Endothelial cell of umbilical vein (primary cell): ENCODE measurements around the gene CAPN7. TPM values are rescaled to one million over a fixed set of nuclear protein-coding genes. Genes with fewer than 3 reads are reported as not detected.

ENCODE experiments used
- BruUV-seq: library from RNA; stranded (reverse); fragments of 400-500 nt; replicated peaks from 2 replicates; lab custom pipeline; 2021; lab: Mats Ljungman, UMichigan
- CTCF ChIA-PET: fragments of 300-600, 350-600 bp; sonication (Branson Sonifier 250); formaldehyde crosslinking; loops from one replicate; lab custom pipeline; 2021; ENCODE audit warnings: antibody characterized with exemption, inconsistent platforms; lab: Charles Lee
- POLR2A ChIA-PET: fragments of 300-600, 350-600 bp; sonication (Branson Sonifier 250); formaldehyde crosslinking; loops from one replicate; lab custom pipeline; 2021; ENCODE audit warnings: antibody characterized with exemption, inconsistent platforms; lab: Charles Lee
- DNase-seq: peaks from one replicate; pipeline ENCODE4 v3.0.0-alpha.2; 2011; ENCODE audit warnings: low read depth, low spot score
- FAIRE-seq: peaks from 2 replicates; lab custom pipeline; 2011; peaks lifted over from hg19 to GRCh38; lab: Jason Lieb, UNC
- H2AFZ ChIP-seq: 2 replicates; pipeline ENCODE4 v1.6.0; 2012; ENCODE audit warnings: low read depth, low read length, control low read depth, inconsistent platforms
- H3K27ac ChIP-seq: 2 replicates; pipeline ENCODE4 v1.5.1; 2011; ENCODE audit warnings: low read depth, mild to moderate bottlenecking, control low read depth, low read length, moderate library complexity; ENCODE audit not compliant: insufficient read depth
- H3K27me3 ChIP-seq, 2 experiments: 2 replicates each; pipeline versions ENCODE4 v1.6.0 to v1.6.1; 2011; ENCODE audit warnings: low read length in 2 of 2, mixed read lengths in 1 of 2; ENCODE audit not compliant: control insufficient read depth in 2 of 2, insufficient read depth in 2 of 2
- H3K36me3 ChIP-seq, 2 experiments: 2 replicates in 1 of 2; 3 replicates in 1 of 2; pipeline ENCODE4 v1.5.1; 2011; ENCODE audit warnings: low read length in 2 of 2, mild to moderate bottlenecking in 1 of 2, moderate library complexity in 1 of 2; ENCODE audit not compliant: control insufficient read depth in 2 of 2, insufficient read depth in 2 of 2; ENCODE audit errors: extremely low read depth in 1 of 2
- H3K4me1 ChIP-seq: 3 replicates; pipeline ENCODE4 v1.5.1; 2011; ENCODE audit warnings: mild to moderate bottlenecking, low read length; ENCODE audit not compliant: control insufficient read depth, insufficient read depth; ENCODE audit errors: extremely low read depth
- H3K4me2 ChIP-seq: 2 replicates; pipeline ENCODE4 v1.6.1; 2011; ENCODE audit warnings: low read length, control low read depth, mixed read lengths; ENCODE audit not compliant: insufficient read depth
- H3K4me3 ChIP-seq, 3 experiments: fragments of 200-600 bp in 1 of 3; sonication (generic), shearing (Covaris generic) in 1 of 3; replicated peaks in 1 of 3; 2 replicates each; pipeline ENCODE4 v1.5.1; 2011 to 2016; ENCODE audit warnings: control low read depth in 3 of 3, low read length in 3 of 3, mild to moderate bottlenecking in 2 of 3, inconsistent platforms in 1 of 3, low read depth in 1 of 3, moderate library complexity in 1 of 3; ENCODE audit not compliant: insufficient read depth in 1 of 3
- H3K79me2 ChIP-seq: 2 replicates; pipeline ENCODE4 v1.6.0; 2012; ENCODE audit warnings: low read length, inconsistent platforms; ENCODE audit not compliant: control insufficient read depth, insufficient read depth
- H3K9ac ChIP-seq: replicated peaks from 2 replicates; pipeline ENCODE3; 2011; ENCODE audit warnings: low read length, control low read depth; ENCODE audit not compliant: insufficient read depth; ENCODE audit errors: extremely low read depth
- H3K9me1 ChIP-seq: replicated peaks from 3 replicates; pipeline ENCODE4 v1.6.0; 2011; ENCODE audit warnings: mild to moderate bottlenecking, low read length; ENCODE audit not compliant: control insufficient read depth, insufficient read depth; ENCODE audit errors: extremely low read depth
- H3K9me3 ChIP-seq: replicated peaks from 2 replicates; pipeline ENCODE4 v1.5.1; 2012; ENCODE audit warnings: low read length, inconsistent platforms; ENCODE audit not compliant: control insufficient read depth, insufficient read depth
- H4K20me1 ChIP-seq: replicated peaks from 2 replicates; pipeline ENCODE3; 2011; ENCODE audit warnings: mild to moderate bottlenecking, low read length; ENCODE audit not compliant: control insufficient read depth, insufficient read depth; ENCODE audit errors: extremely low read depth
- CTCF ChIP-seq, 2 donors: IDR thresholded peaks; 1 replicate in 1 of 2; 2 replicates in 1 of 2; pipeline ENCODE4 v1.5.1; 2011; ENCODE audit warnings: low read length in 2 of 2, mild to moderate bottlenecking in 2 of 2, moderate library complexity in 2 of 2, control low read depth in 1 of 2, inconsistent platforms in 1 of 2, low read depth in 1 of 2; ENCODE audit not compliant: insufficient read depth in 1 of 2; ENCODE audit errors: extremely low read depth in 1 of 2
- FOS ChIP-seq: IDR thresholded peaks from 2 replicates; pipeline ENCODE4 v1.6.1; 2011; ENCODE audit warnings: mild to moderate bottlenecking, low read length, moderate library complexity, borderline replicate concordance; ENCODE audit not compliant: insufficient read depth
- GATA2 ChIP-seq: IDR thresholded peaks from 2 replicates; pipeline ENCODE4 v1.7.0; 2011; ENCODE audit warnings: low read depth, mild to moderate bottlenecking, moderate library complexity, mixed read lengths, low read length; ENCODE audit not compliant: insufficient read length, insufficient read depth
- JUN ChIP-seq: IDR thresholded peaks from 2 replicates; pipeline ENCODE4 v1.6.1; 2011; ENCODE audit warnings: borderline replicate concordance, low read depth; ENCODE audit not compliant: insufficient read length, insufficient read depth
- MAX ChIP-seq: IDR thresholded peaks from 2 replicates; pipeline ENCODE4 v1.6.1; 2011; ENCODE audit not compliant: insufficient read depth, insufficient read length
- MYC ChIP-seq: IDR thresholded peaks from one replicate; pipeline ENCODE4 v1.6.1; 2011; ENCODE audit warnings: mild to moderate bottlenecking, low read depth, low read length
- POLR2AphosphoS5 ChIP-seq: IDR thresholded peaks from 2 replicates; pipeline ENCODE4 v1.6.1; 2012; ENCODE audit warnings: low read depth, mild to moderate bottlenecking, control low read depth, low read length, moderate library complexity; ENCODE audit not compliant: insufficient read depth
- dilution Hi-C: fragments of 300-500 bp; cut with MboI; formaldehyde crosslinking; loops from one replicate; pipeline ENCODE4 v1.15.0; 2019; ENCODE audit warnings: low sequenced_read_pairs; ENCODE audit not compliant: extremely low pct_ligation_motif_present
- intact Hi-C: fragments of 100-400 bp; cut with micrococcal nuclease; formaldehyde crosslinking; loops from one replicate; pipeline ENCODE4 v1.10.0; 2022
- polyA plus RNA-seq, 4 experiments: library from polyadenylated mRNA; depleted of rRNA in 3 of 4; stranded (reverse) in 3 of 4; unstranded in 1 of 4; fragments of >200 nt; gene quantifications; 2 replicates each; pipeline versions ENCODE4 v1.2.1 to v1.2.3, GENCODE V29; 2011 to 2012; ENCODE audit warnings: missing spikeins in 1 of 4
- total RNA-seq: library from RNA; stranded (reverse); gene quantifications from 2 replicates; pipeline ENCODE4 v1.2.3, GENCODE V29; 2021

CAPN7 gene
- total and polyA plus RNA-seq, 2 donors (not counting 3 experiments of a cell fraction or from before 2014, with no cell fraction given), result 13.2 to 32.7 TPM

- intact Hi-C loops, result no loop called here
- H4K20me1 ChIP-seq, result no peaks in the 10 kb centered on the region
- H3K27me3 ChIP-seq, result no peaks in the 10 kb centered on the region
- no peaks in the 10 kb centered on the region for H3K9me3 ChIP-seq
- POLR2A ChIA-PET, result no interaction called here
- H3K9ac ChIP-seq, result no peak overlapping the region
- H3K4me3 ChIP-seq, result no peak overlapping the region
- no peaks in the 10 kb centered on the region for H3K9me1 ChIP-seq
- H3K4me1 ChIP-seq, result no peaks in the 10 kb centered on the region
- DNase-seq (no peak), FAIRE-seq (no peak)
- H3K79me2 ChIP-seq, result peaks cover 22% of the 10 kb centered on the region
- H3K4me2 ChIP-seq, result no peak overlapping the region
- CTCF ChIA-PET, result interaction anchor here (0.5 to 2.1 kb wide), 3 partner anchors 39 to 145 kb away, joined by 3 to 18 read pairs (median 4); partner anchors contain the start of gene SH3BP5
- H2AFZ ChIP-seq, result no peak overlapping the region
- no peak overlapping the region for H3K27ac ChIP-seq
- no TSS peak for BruUV-seq
- TF ChIP-seq JUN (no peak), MAX (no peak), MYC (no peak), CTCF (IDR thresholded peaks at IDR 0.05; ENCODE audit: extremely low read depth in 1 of 2, insufficient read depth in 1 of 2, low read depth in 1 of 2, low read length in 2 of 2) (no peak), POLR2AphosphoS5 (no peak), FOS (no peak), GATA2 (no peak)
- dilution Hi-C loops, result no loop called here
- H3K36me3 ChIP-seq, result peaks cover 35 to 45% of the 10 kb centered on the region in 2 experiments
Measured at GRCh38 chr3:15260531-15260930, 54.5 kb downstream of the CAPN7 start.
